KMS-11 (cell line): ENCODE measurements around the gene ZNF701.

Experiments
- H2AFZ ChIP-seq: fragments of 200-600 bp; sonication (generic); 2 replicates; pipeline ENCODE4 v1.6.1; 2016; ENCODE audit warnings: antibody characterized with exemption, mixed run types, low read depth
- H3K27ac ChIP-seq: fragments of 200-600 bp; sonication (generic); 2 replicates; pipeline ENCODE4 v1.6.1; 2016; ENCODE audit warnings: mild to moderate bottlenecking, mixed run types
- H3K27me3 ChIP-seq: fragments of 200-600 bp; sonication (generic); 2 replicates; pipeline ENCODE4 v1.6.1; 2017; ENCODE audit warnings: mild to moderate bottlenecking, low read depth, mixed run types, moderate library complexity; ENCODE audit not compliant: insufficient read depth
- H3K36me3 ChIP-seq: fragments of 200-600 bp; sonication (generic); 2 replicates; pipeline ENCODE4 v1.6.1; 2017; ENCODE audit warnings: mild to moderate bottlenecking, mixed run types; ENCODE audit not compliant: insufficient read depth
- H3K4me1 ChIP-seq: fragments of 200-600 bp; sonication (generic); 2 replicates; pipeline ENCODE4 v1.6.1; 2016; ENCODE audit warnings: mild to moderate bottlenecking, low read depth, mixed run types; ENCODE audit not compliant: poor library complexity, severe bottlenecking
- H3K4me2 ChIP-seq: fragments of 200-600 bp; sonication (generic); 2 replicates; pipeline ENCODE4 v1.7.0; 2016; ENCODE audit warnings: mild to moderate bottlenecking, mixed run types
- H3K4me3 ChIP-seq: fragments of 200-600 bp; sonication (generic); IDR thresholded peaks from 2 replicates; pipeline ENCODE4 v1.6.1; 2017; ENCODE audit warnings: low read depth, low read length, mixed read lengths; ENCODE audit not compliant: insufficient read depth
- H3K79me2 ChIP-seq: fragments of 200-600 bp; sonication (generic); 2 replicates; pipeline ENCODE4 v1.6.1; 2016; ENCODE audit warnings: low read depth, mixed run types; ENCODE audit not compliant: insufficient read depth
- H3K9ac ChIP-seq: fragments of 200-600 bp; sonication (generic); 2 replicates; pipeline ENCODE4 v1.6.1; 2016; ENCODE audit warnings: mild to moderate bottlenecking, mixed run types
- H4K20me1 ChIP-seq: fragments of 200-600 bp; sonication (generic); 2 replicates; pipeline ENCODE4 v1.6.1; 2016; ENCODE audit warnings: mild to moderate bottlenecking, mixed run types; ENCODE audit not compliant: insufficient read depth
- CTCF ChIP-seq: fragments of 200-600 bp; sonication (generic); conservative IDR thresholded peaks from 2 replicates; pipeline ENCODE4 v1.6.1; 2017; ENCODE audit warnings: low read depth, mild to moderate bottlenecking, antibody characterized with exemption, low read length, moderate library complexity, mixed read lengths

ZNF701 gene

GRCh38 chr19:52635786-52636570 lies 65.9 kb downstream of the ZNF701 start:
- Histone ChIP-seq H3K36me3 (no peaks in the 10 kb centered on the region), H2AFZ (no peak overlapping the region), H3K4me1 (no peaks in the 10 kb centered on the region), H3K79me2 (no peaks in the 10 kb centered on the region), H3K9ac (no peak overlapping the region), H4K20me1 (no peaks in the 10 kb centered on the region), H3K27ac (no peak overlapping the region), H3K27me3 (no peaks in the 10 kb centered on the region), H3K4me3 (no peak overlapping the region), H3K4me2 (no peak overlapping the region)
- TF ChIP-seq CTCF: no peak
